AG08395 (cell line): ENCODE data around the gene LYSET.
A peak's percentile ranks its signal among the peaks of the same experiment; 100 is the strongest.
"Not testable (repeated sequence)": the region's sequence is repeated elsewhere in the genome, so short reads cannot be mapped to it uniquely, and the experiment has no call there.

ENCODE experiments used
- DNase-seq: peaks from one replicate; pipeline ENCODE4 v3.0.0; 2012; ENCODE audit warnings: mixed read lengths, low spot score

The LYSET gene

GRCh38 chr14:93168610-93169009 is 16.5 kb upstream of the LYSET start:
- DNase-seq: not testable (repeated sequence)

DNA sequence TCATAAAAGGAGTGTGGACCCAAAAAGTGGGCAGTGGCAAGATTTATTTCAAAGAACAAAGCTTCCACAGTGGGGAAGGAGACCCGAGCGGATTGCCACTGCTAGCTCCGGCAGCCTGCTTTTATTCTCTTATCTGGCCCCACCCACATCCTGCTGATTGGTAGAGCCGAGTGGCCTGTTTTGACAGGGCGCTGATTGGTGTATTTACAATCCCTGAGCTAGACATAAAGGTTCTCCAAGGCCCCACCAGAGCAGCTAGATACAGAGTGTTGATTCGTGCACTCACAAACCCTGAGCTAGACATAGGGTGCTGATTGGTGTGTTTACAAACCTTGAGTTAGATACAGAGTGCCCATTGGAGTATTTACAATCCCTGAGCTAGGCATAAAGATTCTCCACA is 15.5 kb upstream of the LYSET start:
- not testable (repeated sequence) for DNase-seq

GRCh38 chr14:93170141-93170540 is 15.0 kb upstream of the LYSET start:
- not testable (repeated sequence) for DNase-seq

- no peak for DNase-seq
Observed at GRCh38 chr14:93171376-93171775, 13.7 kb upstream of the LYSET start.

- peak; percentile 4 for DNase-seq
Observed at GRCh38 chr14:93173943-93174395, 11.1 kb upstream of the LYSET start.

DNA sequence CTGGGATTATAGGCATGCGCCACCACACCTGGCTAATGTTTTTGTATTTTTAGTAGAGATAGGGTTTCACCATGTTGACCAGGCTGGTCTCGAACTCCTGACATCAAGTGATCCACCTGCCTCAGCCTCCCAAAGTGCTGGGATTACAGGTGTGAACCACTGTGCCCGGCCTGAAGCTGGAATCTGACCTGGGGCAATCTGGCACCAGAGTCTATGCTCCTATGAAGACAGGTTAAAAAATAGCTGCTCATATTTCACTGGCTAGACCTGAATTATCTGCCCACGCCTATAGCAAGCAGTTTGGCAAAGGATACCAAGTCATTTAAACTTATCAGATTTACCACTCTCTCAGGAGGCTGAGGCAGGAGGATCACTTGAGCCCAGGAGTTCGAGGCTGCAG is 10.4 kb upstream of the LYSET start:
- not testable (repeated sequence) for DNase-seq

DNA sequence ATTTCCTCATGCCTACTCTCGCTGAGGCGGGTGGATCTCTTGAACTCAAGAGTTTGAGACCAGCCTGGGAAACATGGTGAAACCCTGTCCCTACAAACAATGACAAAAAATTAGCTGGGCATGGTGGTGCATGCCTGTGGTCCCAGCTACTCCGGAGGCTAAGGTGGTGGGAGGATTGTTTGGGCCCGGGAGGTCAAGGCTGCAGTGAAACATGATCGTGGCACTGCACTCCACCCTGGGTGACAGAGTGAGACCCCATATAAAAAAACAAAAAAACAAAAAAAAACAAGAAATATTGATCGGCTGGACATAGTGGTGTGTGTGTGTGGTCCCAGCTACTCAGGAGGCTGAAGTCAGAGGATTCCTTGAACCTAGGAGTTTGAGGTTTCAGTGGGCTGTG is 9.6 kb upstream of the LYSET start:
- DNase-seq: no peak

GRCh38 chr14:93183596-93184317 is 1.4 kb upstream of the LYSET start:
- no peak for DNase-seq

DNA sequence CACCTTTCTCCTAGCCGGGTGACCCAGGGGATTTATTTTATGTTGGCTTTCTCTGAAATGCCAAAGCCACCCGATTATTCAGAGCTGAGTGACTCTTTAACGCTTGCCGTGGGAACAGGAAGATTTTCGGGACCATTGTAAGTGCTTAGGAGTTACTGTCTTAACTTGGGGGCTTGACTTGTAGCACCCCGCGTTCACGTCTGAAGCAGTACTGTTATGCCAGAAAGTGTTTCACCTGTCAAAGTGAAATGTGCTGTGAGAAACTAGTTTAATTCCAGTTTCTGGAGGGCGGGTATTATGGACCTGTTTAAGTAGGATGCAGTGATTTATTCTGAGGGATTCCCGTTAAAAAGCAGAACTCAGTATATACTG is 218 bp downstream of the LYSET start:
- no peak for DNase-seq

DNA sequence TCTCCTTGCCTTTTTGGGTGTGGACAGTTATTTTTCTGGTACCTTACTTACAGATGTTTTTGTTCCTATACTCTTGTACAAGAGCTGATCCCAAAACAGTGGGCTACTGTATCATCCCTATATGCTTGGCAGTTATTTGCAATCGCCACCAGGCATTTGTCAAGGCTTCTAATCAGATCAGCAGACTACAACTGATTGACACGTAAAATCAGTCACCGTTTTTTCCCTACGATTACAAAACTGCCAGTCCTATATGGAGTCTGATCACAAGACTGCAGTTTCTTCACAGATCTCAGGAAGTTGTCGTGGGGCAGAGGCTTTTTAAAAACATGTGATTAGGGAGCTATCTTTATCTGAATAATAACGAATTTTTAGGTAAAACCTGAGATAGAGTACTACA is 1.3 kb downstream of the LYSET start:
- DNase-seq: no peak

DNA sequence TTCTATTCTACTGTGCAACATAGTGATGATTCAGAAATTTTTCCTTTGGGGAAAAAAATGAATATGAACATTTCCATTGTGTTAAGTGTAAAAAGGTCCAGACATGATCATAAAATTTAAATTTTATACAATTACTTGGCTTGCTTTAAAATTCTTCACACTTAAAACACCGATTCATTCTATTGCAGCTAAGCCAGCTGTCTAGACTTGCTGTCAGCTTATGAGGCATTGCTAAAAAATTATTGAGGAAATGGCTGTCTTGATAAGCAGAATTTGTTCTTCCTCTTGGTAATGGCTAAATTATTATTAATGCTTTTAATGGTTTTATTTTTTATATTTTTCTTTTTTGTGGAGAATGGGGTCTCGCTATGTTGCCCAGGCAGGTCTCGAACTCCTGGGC is 1.8 kb downstream of the LYSET start:
- DNase-seq: no peak

DNA sequence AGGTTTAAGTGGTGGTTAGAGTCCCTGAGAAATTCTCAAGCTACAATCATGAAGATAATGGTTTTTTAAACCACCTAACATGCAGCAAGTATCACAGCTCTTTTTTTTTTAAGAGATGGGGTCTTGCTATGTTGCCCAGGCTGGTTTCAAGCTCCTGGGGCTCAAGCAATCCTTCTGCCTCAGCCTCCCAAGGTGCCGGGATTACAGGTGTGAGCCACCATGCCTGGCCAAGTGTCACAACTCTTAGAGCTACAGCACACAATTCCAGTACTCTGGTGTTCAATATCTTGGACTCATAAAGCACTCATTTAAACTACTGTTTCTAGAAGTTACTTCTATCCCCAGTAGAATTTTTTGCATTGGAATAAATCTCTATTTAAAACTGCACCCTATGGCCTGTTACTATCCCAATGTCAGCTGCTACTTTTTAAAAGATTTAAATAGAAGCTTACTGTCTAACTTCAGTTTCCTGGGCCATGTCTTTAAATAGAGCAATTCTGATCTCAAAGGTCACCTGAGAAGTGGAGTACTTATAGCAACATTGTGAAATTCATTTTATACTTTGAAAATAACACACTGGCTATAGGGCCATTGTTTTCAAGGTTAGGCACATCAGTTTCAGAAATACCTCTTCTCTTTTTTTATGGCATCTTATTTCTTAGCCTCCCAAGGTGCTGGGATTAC is 10.3 kb downstream of the LYSET start:
- no peak for DNase-seq

GRCh38 chr14:93199031-93199430 is 13.9 kb downstream of the LYSET start:
- no peak for DNase-seq

- DNase-seq: no peak
Observed at GRCh38 chr14:93200553-93200952, 15.4 kb downstream of the LYSET start.

- no peak for DNase-seq
Observed at GRCh38 chr14:93201155-93201704, 16.1 kb downstream of the LYSET start.

DNA sequence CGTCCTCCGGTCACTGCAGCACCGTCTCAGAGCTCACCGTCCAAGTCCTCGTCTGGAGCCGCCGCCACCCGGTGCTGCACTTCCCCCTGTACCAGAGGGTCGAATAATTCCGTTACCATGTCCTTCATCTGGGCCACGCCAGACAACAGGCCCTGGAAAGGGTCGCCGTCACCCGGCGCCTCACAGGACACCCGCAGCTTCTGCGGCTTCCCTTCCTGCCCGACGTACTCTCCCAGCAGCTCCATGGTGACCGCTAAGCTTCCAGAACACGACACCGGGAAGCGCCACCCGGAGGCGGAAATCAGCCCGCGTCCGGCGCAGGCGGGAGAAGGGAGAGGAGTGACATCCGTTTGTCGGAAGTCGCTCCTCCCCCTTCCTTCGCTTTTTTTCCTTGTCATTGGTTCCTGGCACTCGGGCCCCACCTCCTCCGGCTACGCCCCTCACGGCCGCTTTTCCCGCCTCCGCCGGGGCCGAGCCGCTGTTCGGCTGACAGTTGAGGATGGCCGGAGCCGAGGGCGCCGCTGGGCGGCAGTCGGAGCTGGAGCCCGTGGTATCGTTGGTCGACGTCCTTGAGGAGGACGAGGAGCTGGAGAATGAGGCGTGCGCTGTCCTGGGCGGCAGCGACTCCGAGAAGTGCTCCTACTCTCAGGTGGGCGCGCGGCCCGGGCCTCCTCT is 21.8 kb downstream of the LYSET start, which contains the start of the genes GON7 and UBR7:
TSS of gene GON7 (minus strand) at position 273 of the 675 bp plus-strand sequence. CDS start at position 245, 28 bp downstream.
TSS of gene UBR7 (plus strand) at position 464 of the 675 bp plus-strand sequence. CDS start at position 500, 36 bp downstream.
- DNase-seq: peak; percentile 98

- peak; percentile 56 for DNase-seq
Observed at GRCh38 chr14:93207468-93208308, 22.6 kb downstream of the LYSET start.

DNA sequence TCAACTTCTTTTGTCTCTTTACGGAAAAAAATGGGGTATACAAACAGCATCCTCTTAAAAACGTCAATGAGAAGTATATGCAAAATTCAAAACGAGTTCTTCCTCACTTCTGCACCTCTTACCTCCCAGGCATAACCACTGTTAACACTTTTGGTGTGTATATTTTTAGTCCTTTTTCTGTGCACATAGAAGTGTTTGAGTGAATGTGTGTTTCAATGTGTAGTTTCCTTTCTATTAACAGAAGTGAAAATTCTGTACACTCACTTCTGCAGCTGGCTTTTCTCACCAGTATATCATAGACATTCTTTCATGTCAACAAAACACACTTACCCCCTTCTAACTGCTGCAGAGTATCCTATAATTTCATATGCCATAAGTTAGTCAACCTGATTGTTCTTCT is 27.3 kb downstream of the LYSET start:
- no peak for DNase-seq

DNA sequence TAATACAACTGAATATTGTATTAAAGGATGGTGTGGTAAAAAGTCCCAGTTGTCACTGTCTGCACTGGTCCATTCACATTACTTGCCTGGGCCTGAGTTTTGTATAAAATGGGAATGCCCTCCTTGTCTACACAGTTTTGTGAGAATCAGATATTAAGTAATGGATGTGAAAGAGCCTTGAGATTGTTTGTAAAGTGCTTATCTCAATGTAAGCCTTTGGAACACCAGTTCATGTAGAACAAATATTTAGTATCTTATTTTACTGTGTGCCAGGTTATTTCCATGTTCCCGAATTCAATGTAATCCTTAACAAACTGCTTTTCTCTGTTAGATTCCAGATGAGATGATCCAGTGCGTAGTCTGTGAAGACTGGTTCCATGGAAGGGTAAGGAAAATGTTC is 29.5 kb downstream of the LYSET start:
- DNase-seq: no peak

- DNase-seq: peak; percentile 66
Observed at GRCh38 chr14:93219103-93219726, 34.1 kb downstream of the LYSET start.

GRCh38 chr14:93220509-93220908 is 35.4 kb downstream of the LYSET start:
- DNase-seq: no peak
